GM12878 (cell line): ENCODE results near the gene PALS2. TPM values are rescaled to one million over a fixed set of nuclear protein-coding genes. Genes with fewer than 3 reads are reported as not detected.

Experiments used
- ATAC-seq: fragments of 200-7000 bp; cut with Tn5 transposase; 3 replicates; pipeline ENCODE4 v1.9.1; 2020; ENCODE audit warnings: mild to moderate bottlenecking, moderate library complexity
- BruUV-seq: library from RNA; stranded (reverse); fragments of 400-500 nt; replicated peaks from 2 replicates; lab custom pipeline; 2021; lab: Mats Ljungman, UMichigan
- CTCF ChIA-PET: fragments of 300-600 bp; sonication (Branson Sonifier 250); formaldehyde crosslinking; extraction: SDS; loops from one replicate; lab custom pipeline; 2021; ENCODE audit warnings: inconsistent platforms; lab: Yijun Ruan, JAX
- POLR2A ChIA-PET: fragments of 350-600 bp; formaldehyde crosslinking; extraction: SDS; loops from one replicate; lab custom pipeline; 2021; ENCODE audit warnings: inconsistent platforms; lab: Charles Lee
- RAD21 ChIA-PET: fragments of 300-600 bp; sonication (Branson Sonifier 250); formaldehyde crosslinking; loops from one replicate; lab custom pipeline; 2023; ENCODE audit warnings: antibody characterized with exemption; ENCODE audit not compliant: unreplicated experiment; lab: Charles Lee
- SMC1A ChIA-PET: fragments of 300-600 bp; sonication (Branson Sonifier 250); formaldehyde crosslinking; loops from one replicate; lab custom pipeline; 2023; ENCODE audit not compliant: unreplicated experiment, uncharacterized antibody; lab: Charles Lee
- DNase-seq: peaks from one replicate; pipeline ENCODE4 v3.0.0-alpha.2; 2011; ENCODE audit warnings: low read depth, low spot score
- FAIRE-seq: peaks from 3 replicates; lab custom pipeline; 2011; peaks lifted over from hg19 to GRCh38; lab: Jason Lieb, UNC
- H2AFZ ChIP-seq: 2 replicates; pipeline ENCODE4 v1.6.0; 2011; ENCODE audit warnings: low read depth, low read length, control low read depth; ENCODE audit not compliant: control insufficient read depth
- H3K27ac ChIP-seq: 2 replicates; pipeline ENCODE4 v1.5.1; 2011; ENCODE audit warnings: control low read depth; ENCODE audit not compliant: control insufficient read depth, insufficient read depth
- H3K27me3 ChIP-seq, 2 experiments: replicated peaks in 1 of 2; 2 replicates each; pipeline versions ENCODE4 v1.6.0 to v1.6.1; 2011; ENCODE audit warnings: low read length in 1 of 2; ENCODE audit not compliant: control insufficient read depth in 2 of 2, insufficient read depth in 2 of 2
- H3K36me3 ChIP-seq, 2 experiments: 2 replicates each; pipeline ENCODE4 v1.5.1; 2011; ENCODE audit warnings: low read length in 1 of 2; ENCODE audit not compliant: control insufficient read depth in 2 of 2, insufficient read depth in 2 of 2
- H3K4me1 ChIP-seq: 2 replicates; pipeline ENCODE4 v1.6.1; 2011; ENCODE audit warnings: mild to moderate bottlenecking, low read length, moderate library complexity, mixed read lengths; ENCODE audit not compliant: control insufficient read depth, insufficient read depth
- H3K4me2 ChIP-seq: 2 replicates; pipeline ENCODE4 v1.6.0; 2011; ENCODE audit warnings: control low read depth; ENCODE audit not compliant: control insufficient read depth, insufficient read depth
- H3K4me3 ChIP-seq: fragments of 200-600 bp; sonication (generic); 2 replicates; pipeline ENCODE4 v1.5.1; 2016
- H3K79me2 ChIP-seq: 2 replicates; pipeline ENCODE4 v1.6.0; 2011; ENCODE audit warnings: low read length; ENCODE audit not compliant: control insufficient read depth, insufficient read depth
- H3K9ac ChIP-seq: 2 replicates; pipeline ENCODE4 v1.8.0; 2011; ENCODE audit warnings: low read length, control low read depth, mixed read lengths; ENCODE audit not compliant: control insufficient read depth, insufficient read depth
- H3K9me3 ChIP-seq: replicated peaks from 3 replicates; pipeline ENCODE4 v1.5.1; 2011; ENCODE audit warnings: mild to moderate bottlenecking, low read length; ENCODE audit not compliant: control insufficient read depth, insufficient read depth
- H4K20me1 ChIP-seq: 2 replicates; pipeline ENCODE4 v1.6.0; 2011; ENCODE audit not compliant: control insufficient read depth, insufficient read depth
- BACH1 ChIP-seq: fragments of 450-650 bp; IDR thresholded peaks from 2 replicates; pipeline ENCODE4 v1.6.1; 2017; ENCODE audit warnings: mild to moderate bottlenecking, borderline replicate concordance
- BRCA1 ChIP-seq: IDR thresholded peaks from 2 replicates; pipeline ENCODE4 v1.6.1; 2011; ENCODE audit warnings: low read depth, low read length, improper control_type of control experiment
- MXI1 ChIP-seq: fragments of 150-350 bp; IDR thresholded peaks from 2 replicates; pipeline ENCODE4 v1.6.1; 2011; ENCODE audit warnings: low read depth, mild to moderate bottlenecking, inconsistent platforms, low read length, improper control_type of control experiment
- SMC3 ChIP-seq: IDR thresholded peaks from 2 replicates; pipeline ENCODE4 v1.6.1; 2011; ENCODE audit warnings: low read length, improper control_type of control experiment, borderline replicate concordance
- SREBF1 ChIP-seq: IDR thresholded peaks from 2 replicates; pipeline ENCODE4 v1.6.1; 2012; ENCODE audit warnings: mild to moderate bottlenecking, low read length
- STAT3 ChIP-seq: IDR thresholded peaks from 2 replicates; pipeline ENCODE4 v1.6.1; 2011; ENCODE audit warnings: low read depth, low read length, improper control_type of control experiment
- WGBS: methylation state at CpG from one replicate; pipeline ENCODE4 v1.1.6; 2016; ENCODE audit warnings: low lambda C conversion rate; ENCODE audit not compliant: insufficient replicate concordance, insufficient coverage; ENCODE audit errors: missing lambda C conversion rate; 5-methylcytosine and 5-hydroxymethylcytosine counted together
- in situ Hi-C: fragments of 300-500 bp; cut with MboI; formaldehyde crosslinking; loops from 9 replicates; pipeline ENCODE4 v1.14.3; 2018; ENCODE audit warnings: mixed read lengths
- intact Hi-C: fragments of 100-400 bp; cut with micrococcal nuclease; formaldehyde crosslinking; loops from one replicate; pipeline ENCODE4 v1.14.2; 2022; ENCODE audit not compliant: unreplicated experiment
- polyA plus RNA-seq, 11 experiments: library from polyadenylated mRNA; depleted of rRNA in 4 of 11; unstranded in 6 of 11; stranded (reverse) in 5 of 11; fragments of >200 nt; fragmentation: Nextera tagmentation in 4 of 11; fragmentation: Illumina TruSeq in 1 of 11; extraction: Ambion mirVana in 4 of 11; extraction: Trizol in 1 of 11; gene quantifications; 1 replicate in 1 of 11; 2 replicates in 10 of 11; pipeline versions ENCODE4 v1.2.1 to v1.2.3, GENCODE V29; 2011 to 2016; ENCODE audit warnings: inconsistent platforms in 2 of 11, missing spikeins in 2 of 11, low read depth in 1 of 11
- total RNA-seq, 4 experiments: library from RNA; depleted of rRNA in 3 of 4; stranded (reverse); fragments of >200 nt in 3 of 4; fragmentation: Illumina TruSeq in 1 of 4; extraction: Trizol in 1 of 4; gene quantifications; 2 replicates each; pipeline versions ENCODE4 v1.2.1 to v1.2.3, GENCODE V29; 2013 to 2021
- TF ChIP-seq, protein P1 (sequence below): fragments of 150-350 bp; IDR thresholded peaks from 2 replicates; pipeline ENCODE4 v1.6.1; 2016; ENCODE audit warnings: low read depth, low read length
- TF ChIP-seq, protein P2 (sequence below): IDR thresholded peaks from 2 replicates; pipeline ENCODE4 v1.6.1; 2011; ENCODE audit warnings: low read depth, low read length, improper control_type of control experiment, borderline replicate concordance
- TF ChIP-seq, protein P3 (sequence below): fragments of 450-650 bp; IDR thresholded peaks from 2 replicates; pipeline ENCODE4 v1.6.1; 2017; ENCODE audit warnings: low read depth, mild to moderate bottlenecking, moderate library complexity

The PALS2 gene
- total and polyA plus RNA-seq, 10 of the 15 experiments (the other 5 are each of a cell fraction or from before 2014, with no cell fraction given): 10.7 to 53.5 (median 20.1) TPM

DNA sequence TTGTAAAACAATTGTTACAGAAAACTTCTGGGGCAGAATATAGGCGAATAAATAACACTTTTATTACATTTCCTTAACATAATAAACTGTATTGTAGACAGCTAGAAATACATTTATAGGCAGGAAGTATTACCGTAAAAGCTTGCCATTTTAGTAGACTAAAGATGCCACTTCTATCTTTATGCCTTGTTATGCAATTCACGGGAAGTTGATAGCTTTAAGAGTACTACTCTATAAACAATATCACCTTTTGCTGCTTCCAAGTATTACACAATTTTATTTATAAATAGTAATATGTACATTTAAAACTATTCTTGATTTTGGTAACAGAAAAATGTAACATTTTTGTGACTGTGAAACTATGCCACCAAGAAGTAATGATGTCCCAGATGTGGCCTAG is 37.9 kb downstream of the PALS2 start:
- in situ Hi-C loops: no loop called here
- Histone ChIP-seq H3K4me1 (peaks cover 9% of the 10 kb centered on the region; the same call in 1 of the 2 replicates), H3K36me3 (no peaks in the 10 kb centered on the region), H4K20me1 (no peaks in the 10 kb centered on the region), H3K27me3 (no peaks in the 10 kb centered on the region), H2AFZ (no peak overlapping the region), H3K9ac (no peak overlapping the region), H3K79me2 (peaks cover 17% of the 10 kb centered on the region), H3K9me3 (no peaks in the 10 kb centered on the region; the same call in 2 of the 3 replicates), H3K27ac (no peak overlapping the region), H3K4me2 (no peak overlapping the region), H3K4me3 (no peak overlapping the region)
- ChIA-PET RAD21 (no interaction called here), SMC1A (interaction anchor here (0.5 to 3.2 kb wide), 7 partner anchors 10 to 49 kb away, joined by 3 to 13 read pairs (median 4); no protein-coding TSS in a partner anchor), POLR2A (no interaction called here), CTCF (interaction anchor here (1.4 to 2.2 kb wide), 4 partner anchors 10 to 23 kb away, joined by 4 to 10 read pairs (median 6); no protein-coding TSS in a partner anchor)
- no peak for DNase-seq
- no TSS peak for BruUV-seq
- TF ChIP-seq STAT3 (no peak), MXI1 (no peak), BRCA1 (no peak), BACH1 (no peak), SMC3 (no peak), SREBF1 (no peak)
- TF ChIP-seq, protein P1, sequence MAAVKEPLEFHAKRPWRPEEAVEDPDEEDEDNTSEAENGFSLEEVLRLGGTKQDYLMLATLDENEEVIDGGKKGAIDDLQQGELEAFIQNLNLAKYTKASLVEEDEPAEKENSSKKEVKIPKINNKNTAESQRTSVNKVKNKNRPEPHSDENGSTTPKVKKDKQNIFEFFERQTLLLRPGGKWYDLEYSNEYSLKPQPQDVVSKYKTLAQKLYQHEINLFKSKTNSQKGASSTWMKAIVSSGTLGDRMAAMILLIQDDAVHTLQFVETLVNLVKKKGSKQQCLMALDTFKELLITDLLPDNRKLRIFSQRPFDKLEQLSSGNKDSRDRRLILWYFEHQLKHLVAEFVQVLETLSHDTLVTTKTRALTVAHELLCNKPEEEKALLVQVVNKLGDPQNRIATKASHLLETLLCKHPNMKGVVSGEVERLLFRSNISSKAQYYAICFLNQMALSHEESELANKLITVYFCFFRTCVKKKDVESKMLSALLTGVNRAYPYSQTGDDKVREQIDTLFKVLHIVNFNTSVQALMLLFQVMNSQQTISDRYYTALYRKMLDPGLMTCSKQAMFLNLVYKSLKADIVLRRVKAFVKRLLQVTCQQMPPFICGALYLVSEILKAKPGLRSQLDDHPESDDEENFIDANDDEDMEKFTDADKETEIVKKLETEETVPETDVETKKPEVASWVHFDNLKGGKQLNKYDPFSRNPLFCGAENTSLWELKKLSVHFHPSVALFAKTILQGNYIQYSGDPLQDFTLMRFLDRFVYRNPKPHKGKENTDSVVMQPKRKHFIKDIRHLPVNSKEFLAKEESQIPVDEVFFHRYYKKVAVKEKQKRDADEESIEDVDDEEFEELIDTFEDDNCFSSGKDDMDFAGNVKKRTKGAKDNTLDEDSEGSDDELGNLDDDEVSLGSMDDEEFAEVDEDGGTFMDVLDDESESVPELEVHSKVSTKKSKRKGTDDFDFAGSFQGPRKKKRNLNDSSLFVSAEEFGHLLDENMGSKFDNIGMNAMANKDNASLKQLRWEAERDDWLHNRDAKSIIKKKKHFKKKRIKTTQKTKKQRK: no peak
- TF ChIP-seq, protein P2, sequence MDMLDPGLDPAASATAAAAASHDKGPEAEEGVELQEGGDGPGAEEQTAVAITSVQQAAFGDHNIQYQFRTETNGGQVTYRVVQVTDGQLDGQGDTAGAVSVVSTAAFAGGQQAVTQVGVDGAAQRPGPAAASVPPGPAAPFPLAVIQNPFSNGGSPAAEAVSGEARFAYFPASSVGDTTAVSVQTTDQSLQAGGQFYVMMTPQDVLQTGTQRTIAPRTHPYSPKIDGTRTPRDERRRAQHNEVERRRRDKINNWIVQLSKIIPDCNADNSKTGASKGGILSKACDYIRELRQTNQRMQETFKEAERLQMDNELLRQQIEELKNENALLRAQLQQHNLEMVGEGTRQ: no peak
- TF ChIP-seq, protein P3, sequence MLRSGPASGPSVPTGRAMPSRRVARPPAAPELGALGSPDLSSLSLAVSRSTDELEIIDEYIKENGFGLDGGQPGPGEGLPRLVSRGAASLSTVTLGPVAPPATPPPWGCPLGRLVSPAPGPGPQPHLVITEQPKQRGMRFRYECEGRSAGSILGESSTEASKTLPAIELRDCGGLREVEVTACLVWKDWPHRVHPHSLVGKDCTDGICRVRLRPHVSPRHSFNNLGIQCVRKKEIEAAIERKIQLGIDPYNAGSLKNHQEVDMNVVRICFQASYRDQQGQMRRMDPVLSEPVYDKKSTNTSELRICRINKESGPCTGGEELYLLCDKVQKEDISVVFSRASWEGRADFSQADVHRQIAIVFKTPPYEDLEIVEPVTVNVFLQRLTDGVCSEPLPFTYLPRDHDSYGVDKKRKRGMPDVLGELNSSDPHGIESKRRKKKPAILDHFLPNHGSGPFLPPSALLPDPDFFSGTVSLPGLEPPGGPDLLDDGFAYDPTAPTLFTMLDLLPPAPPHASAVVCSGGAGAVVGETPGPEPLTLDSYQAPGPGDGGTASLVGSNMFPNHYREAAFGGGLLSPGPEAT: no peak
- 97% methylated on average over 3 of the region's 3 CpGs for WGBS
- no peak for ATAC-seq
- FAIRE-seq: peak; percentile 38
- intact Hi-C loops: no loop called here
